ENCODE results near the gene BLOC1S3. TPM values are rescaled to one million over a fixed set of nuclear protein-coding genes. Genes with fewer than 3 reads are reported as not detected.

Gene BLOC1S3
- total RNA-seq (2014; rRNA removed; shearing (Covaris generic)) = 3.6 and 3.7 TPM in 2 replicates

GRCh38 chr19:45178262-45179071 is at the start of gene BLOC1S3:
Gene BLOC1S3 (plus strand): TSS chr19:45178784. CDS start chr19:45179297, 513 bp downstream.

GRCh38 chr19:45160870-45161737 is 17.5 kb upstream of the BLOC1S3 start, which contains the start of gene NKPD1:
Gene NKPD1 (minus strand): TSS chr19:45160982. CDS start chr19:45160150, 832 bp downstream.

GRCh38 chr19:45177817-45178261 is 745 bp upstream of the BLOC1S3 start, which contains the start of gene TRAPPC6A:
Gene TRAPPC6A (minus strand): TSS chr19:45178237. CDS start chr19:45178218, 19 bp downstream.

Other genes with a start within 250 kb of the BLOC1S3 start
- gene APOC4, start 236.5 kb upstream of the BLOC1S3 start, total RNA-seq (2014; rRNA removed; shearing (Covaris generic)) = not detected in 2 replicates
- not detected in 2 replicates for gene APOC2, start 232.7 kb upstream of the BLOC1S3 start, total RNA-seq (2014; rRNA removed; shearing (Covaris generic))
- gene CLPTM1, start 223.4 kb upstream of the BLOC1S3 start, total RNA-seq (2014; rRNA removed; shearing (Covaris generic)) = 36.1 and 53.4 TPM in 2 replicates
- gene RELB, start 177.3 kb upstream of the BLOC1S3 start, total RNA-seq (2014; rRNA removed; shearing (Covaris generic)) = 22.0 and 23.3 TPM in 2 replicates
- gene CLASRP, start 139.7 kb upstream of the BLOC1S3 start, total RNA-seq (2014; rRNA removed; shearing (Covaris generic)) = 54.8 and 66.9 TPM in 2 replicates
- 0.82 and 1.9 TPM in 2 replicates for gene ZNF296, start 102.3 kb upstream of the BLOC1S3 start, total RNA-seq (2014; rRNA removed; shearing (Covaris generic))
- 32.3 and 37.6 TPM in 2 replicates for gene GEMIN7, start 99.5 kb upstream of the BLOC1S3 start, total RNA-seq (2014; rRNA removed; shearing (Covaris generic))
- 29.2 and 29.7 TPM in 2 replicates for gene PPP1R37, start 85.6 kb upstream of the BLOC1S3 start, total RNA-seq (2014; rRNA removed; shearing (Covaris generic))
- gene NKPD1, start 17.8 kb upstream of the BLOC1S3 start, total RNA-seq (2014; rRNA removed; shearing (Covaris generic)) = not detected in 2 replicates
- 4.4 and 4.9 TPM in 2 replicates for gene TRAPPC6A, start 547 bp upstream of the BLOC1S3 start, total RNA-seq (2014; rRNA removed; shearing (Covaris generic))
- 0.53 and 0.72 TPM in 2 replicates for gene EXOC3L2, start 66.6 kb downstream of the BLOC1S3 start, total RNA-seq (2014; rRNA removed; shearing (Covaris generic))
- 12.4 and 12.9 TPM in 2 replicates for gene MARK4, start 72.5 kb downstream of the BLOC1S3 start, total RNA-seq (2014; rRNA removed; shearing (Covaris generic))
- gene CKM, start 144.1 kb downstream of the BLOC1S3 start, total RNA-seq (2014; rRNA removed; shearing (Covaris generic)) = not detected in 2 replicates
- 0.24 TPM in 1 of 2 replicates, not detected in the other for gene KLC3, start 162.0 kb downstream of the BLOC1S3 start, total RNA-seq (2014; rRNA removed; shearing (Covaris generic))
- 27.6 and 28.0 TPM in 2 replicates for gene ERCC2, start 191.8 kb downstream of the BLOC1S3 start, total RNA-seq (2014; rRNA removed; shearing (Covaris generic))
- 1.6 and 3.7 TPM in 2 replicates for gene PPP1R13L, start 226.3 kb downstream of the BLOC1S3 start, total RNA-seq (2014; rRNA removed; shearing (Covaris generic))
- gene POLR1G, start 227.9 kb downstream of the BLOC1S3 start, total RNA-seq (2014; rRNA removed; shearing (Covaris generic)) = 25.1 and 29.8 TPM in 2 replicates
- gene ERCC1, start 245.1 kb downstream of the BLOC1S3 start, total RNA-seq (2014; rRNA removed; shearing (Covaris generic)) = 218 and 262 TPM in 2 replicates